Endothelial cell of umbilical vein (primary cell): ENCODE results near the gene MTMR11.

Experiments used
- CTCF ChIP-seq, 2 donors: IDR thresholded peaks; 1 replicate in 1 of 2; 2 replicates in 1 of 2; pipeline ENCODE4 v1.5.1; 2011; ENCODE audit warnings: low read length in 2 of 2, mild to moderate bottlenecking in 2 of 2, moderate library complexity in 2 of 2, control low read depth in 1 of 2, inconsistent platforms in 1 of 2, low read depth in 1 of 2; ENCODE audit not compliant: insufficient read depth in 1 of 2; ENCODE audit errors: extremely low read depth in 1 of 2
- EZH2 ChIP-seq: IDR thresholded peaks from 2 replicates; pipeline ENCODE4 v1.6.1; 2012; ENCODE audit warnings: borderline replicate concordance, low read depth, mild to moderate bottlenecking, moderate library complexity, low read length, inconsistent platforms; ENCODE audit not compliant: severe bottlenecking
- MAX ChIP-seq: IDR thresholded peaks from 2 replicates; pipeline ENCODE4 v1.6.1; 2011; ENCODE audit not compliant: insufficient read depth, insufficient read length
- MYC ChIP-seq: IDR thresholded peaks from one replicate; pipeline ENCODE4 v1.6.1; 2011; ENCODE audit warnings: mild to moderate bottlenecking, low read depth, low read length
- POLR2A ChIP-seq: IDR thresholded peaks from 2 replicates; pipeline ENCODE4 v1.6.1; 2012; ENCODE audit warnings: low read depth, mild to moderate bottlenecking, control low read depth, low read length
- POLR2AphosphoS5 ChIP-seq: IDR thresholded peaks from 2 replicates; pipeline ENCODE4 v1.6.1; 2012; ENCODE audit warnings: low read depth, mild to moderate bottlenecking, control low read depth, low read length, moderate library complexity; ENCODE audit not compliant: insufficient read depth

GRCh38 chr1:149977345-149977744 lies 40.7 kb upstream of the MTMR11 start:
- TF ChIP-seq POLR2AphosphoS5 (no peak), MAX (no peak), CTCF (IDR thresholded peaks at IDR 0.05; ENCODE audit: extremely low read depth in 1 of 2, insufficient read depth in 1 of 2, low read depth in 1 of 2, low read length in 2 of 2) (no peak), EZH2 (no peak), POLR2A (no peak), MYC (no peak)
